Neural progenitor cell (in vitro differentiated cells): ENCODE results near the gene AK5. TPM values are rescaled to one million over a fixed set of nuclear protein-coding genes. Genes with fewer than 3 reads are reported as not detected.

Experiments
- DNase-seq: peaks from one replicate; pipeline ENCODE4 v3.0.0-alpha.2; 2016; ENCODE audit warnings: low spot score
- H2AFZ ChIP-seq: fragments of 200-600 bp; sonication (generic); replicated peaks from 2 replicates; pipeline ENCODE4 v1.6.1; 2016; ENCODE audit warnings: antibody characterized with exemption
- H3F3A ChIP-seq: fragments of 200-600 bp; sonication (generic); 2 replicates; pipeline ENCODE4 v1.6.1; 2016; ENCODE audit warnings: antibody characterized with exemption, low read depth
- H3K27ac ChIP-seq: fragments of 200-600 bp; sonication (generic); 2 replicates; pipeline ENCODE4 v1.5.1; 2016; ENCODE audit warnings: mild to moderate bottlenecking
- H3K27me3 ChIP-seq: fragments of 200-600 bp; sonication (generic); 2 replicates; pipeline ENCODE4 v1.6.1; 2016; ENCODE audit warnings: mild to moderate bottlenecking, moderate library complexity
- H3K36me3 ChIP-seq: fragments of 200-600 bp; sonication (generic); 2 replicates; pipeline ENCODE4 v1.5.1; 2016
- H3K4me1 ChIP-seq: fragments of 200-600 bp; sonication (generic); 2 replicates; pipeline ENCODE4 v1.6.1; 2016; ENCODE audit warnings: mixed run types
- H3K4me2 ChIP-seq: fragments of 200-600 bp; sonication (generic); 2 replicates; pipeline ENCODE4 v1.6.1; 2016
- H3K4me3 ChIP-seq: fragments of 200-600 bp; sonication (generic); 2 replicates; pipeline ENCODE4 v1.5.1; 2016
- H3K79me2 ChIP-seq: fragments of 200-600 bp; sonication (generic); 2 replicates; pipeline ENCODE4 v1.6.1; 2016; ENCODE audit warnings: low read depth
- H3K9ac ChIP-seq: fragments of 200-600 bp; sonication (generic); 2 replicates; pipeline ENCODE4 v1.6.1; 2016
- H3K9me3 ChIP-seq: fragments of 200-600 bp; sonication (generic); 2 replicates; pipeline ENCODE4 v1.5.1; 2016; ENCODE audit warnings: low read depth
- H4K20me1 ChIP-seq: fragments of 200-600 bp; sonication (generic); 2 replicates; pipeline ENCODE4 v1.6.1; 2016; ENCODE audit warnings: low read depth
- H3K27ac Mint-ChIP-seq: 3 replicates; pipeline ENCODE4 v1.8.0; 2021; ENCODE audit warnings: mixed read lengths
- H3K27me3 Mint-ChIP-seq: 2 replicates; pipeline ENCODE4 v1.8.0; 2022; ENCODE audit warnings: low read depth, mild to moderate bottlenecking, inconsistent platforms, moderate library complexity, mixed read lengths; ENCODE audit not compliant: insufficient read depth
- H3K36me3 Mint-ChIP-seq: 3 replicates; pipeline ENCODE4 v1.8.0; 2021; ENCODE audit warnings: mixed read lengths
- H3K4me1 Mint-ChIP-seq: 3 replicates; pipeline ENCODE4 v1.8.0; 2021; ENCODE audit warnings: mixed read lengths
- H3K4me3 Mint-ChIP-seq: 3 replicates; pipeline ENCODE4 v1.8.0; 2021; ENCODE audit warnings: mild to moderate bottlenecking, moderate library complexity, mixed read lengths
- H3K9me3 Mint-ChIP-seq: 3 replicates; pipeline ENCODE4 v1.8.0; 2020; ENCODE audit warnings: mixed read lengths
- EZH2 ChIP-seq: fragments of 200-600 bp; sonication (generic); IDR thresholded peaks from 2 replicates; pipeline ENCODE4 v1.6.1; 2017; ENCODE audit warnings: antibody characterized with exemption, mild to moderate bottlenecking, moderate library complexity
- EZH2phosphoT487 ChIP-seq: fragments of 200-600 bp; sonication (generic); IDR thresholded peaks from 2 replicates; pipeline ENCODE4 v1.6.1; 2017; ENCODE audit warnings: antibody characterized with exemption
- total RNA-seq: library from RNA; depleted of rRNA; stranded (reverse); fragments of >200 nt; gene quantifications from 2 replicates; pipeline ENCODE4 v1.2.3, GENCODE V29; 2015; ENCODE audit warnings: low replicate concordance
- TF ChIP-seq, protein P1 (sequence below): fragments of 200-600 bp; sonication (generic); IDR thresholded peaks from 2 replicates; pipeline ENCODE4 v1.5.1; 2017; ENCODE audit warnings: antibody characterized with exemption, mild to moderate bottlenecking

Gene AK5
- total RNA-seq, 1 donor from 2014 or later = 1.8 TPM

DNA sequence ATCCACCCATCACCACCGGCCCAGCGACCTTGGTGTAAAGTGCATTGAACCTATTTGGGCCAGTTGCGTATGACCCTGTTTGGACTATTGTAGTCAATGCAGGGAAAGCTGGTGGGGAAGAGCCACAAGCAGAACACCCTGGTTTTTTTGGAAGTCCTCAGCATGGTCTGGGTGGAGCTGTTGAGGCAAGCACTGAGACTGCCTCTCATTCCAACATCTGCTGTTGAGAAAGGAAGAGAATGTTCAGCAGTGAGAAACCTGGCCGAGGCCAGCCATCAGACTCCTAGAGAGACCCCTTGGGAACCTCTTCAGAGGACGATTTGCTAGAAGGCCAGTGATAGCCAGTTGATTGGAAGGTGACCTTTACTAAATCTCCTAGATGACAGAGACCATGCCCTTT is 217.6 kb downstream of the AK5 start:
- H3K9me3 ChIP-seq = no peaks in the 10 kb centered on the region
- H3K9ac ChIP-seq = no peak overlapping the region
- H3F3A ChIP-seq = no peaks in the 10 kb centered on the region
- peaks cover 2% of the 10 kb centered on the region for H3K27me3 Mint-ChIP-seq
- no peaks in the 10 kb centered on the region for H3K36me3 ChIP-seq
- no peak overlapping the region for H2AFZ ChIP-seq
- no peak overlapping the region for H3K27ac ChIP-seq
- H3K4me3 Mint-ChIP-seq = no peak overlapping the region
- no peak overlapping the region for H3K27ac Mint-ChIP-seq
- H3K36me3 Mint-ChIP-seq = peaks cover 2% of the 10 kb centered on the region
- no peak for DNase-seq
- H4K20me1 ChIP-seq = no peaks in the 10 kb centered on the region
- TF ChIP-seq EZH2phosphoT487 = no peak
- no peak for TF ChIP-seq EZH2
- TF ChIP-seq, protein P1, sequence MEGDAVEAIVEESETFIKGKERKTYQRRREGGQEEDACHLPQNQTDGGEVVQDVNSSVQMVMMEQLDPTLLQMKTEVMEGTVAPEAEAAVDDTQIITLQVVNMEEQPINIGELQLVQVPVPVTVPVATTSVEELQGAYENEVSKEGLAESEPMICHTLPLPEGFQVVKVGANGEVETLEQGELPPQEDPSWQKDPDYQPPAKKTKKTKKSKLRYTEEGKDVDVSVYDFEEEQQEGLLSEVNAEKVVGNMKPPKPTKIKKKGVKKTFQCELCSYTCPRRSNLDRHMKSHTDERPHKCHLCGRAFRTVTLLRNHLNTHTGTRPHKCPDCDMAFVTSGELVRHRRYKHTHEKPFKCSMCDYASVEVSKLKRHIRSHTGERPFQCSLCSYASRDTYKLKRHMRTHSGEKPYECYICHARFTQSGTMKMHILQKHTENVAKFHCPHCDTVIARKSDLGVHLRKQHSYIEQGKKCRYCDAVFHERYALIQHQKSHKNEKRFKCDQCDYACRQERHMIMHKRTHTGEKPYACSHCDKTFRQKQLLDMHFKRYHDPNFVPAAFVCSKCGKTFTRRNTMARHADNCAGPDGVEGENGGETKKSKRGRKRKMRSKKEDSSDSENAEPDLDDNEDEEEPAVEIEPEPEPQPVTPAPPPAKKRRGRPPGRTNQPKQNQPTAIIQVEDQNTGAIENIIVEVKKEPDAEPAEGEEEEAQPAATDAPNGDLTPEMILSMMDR = no peak
- H3K27me3 ChIP-seq = no peaks in the 10 kb centered on the region
- H3K4me1 ChIP-seq = no peaks in the 10 kb centered on the region
- H3K4me3 ChIP-seq = no peak overlapping the region
- H3K9me3 Mint-ChIP-seq = peaks cover 2% of the 10 kb centered on the region
- H3K4me2 ChIP-seq = no peak overlapping the region
- H3K4me1 Mint-ChIP-seq = no peaks in the 10 kb centered on the region
- H3K79me2 ChIP-seq = no peaks in the 10 kb centered on the region

DNA sequence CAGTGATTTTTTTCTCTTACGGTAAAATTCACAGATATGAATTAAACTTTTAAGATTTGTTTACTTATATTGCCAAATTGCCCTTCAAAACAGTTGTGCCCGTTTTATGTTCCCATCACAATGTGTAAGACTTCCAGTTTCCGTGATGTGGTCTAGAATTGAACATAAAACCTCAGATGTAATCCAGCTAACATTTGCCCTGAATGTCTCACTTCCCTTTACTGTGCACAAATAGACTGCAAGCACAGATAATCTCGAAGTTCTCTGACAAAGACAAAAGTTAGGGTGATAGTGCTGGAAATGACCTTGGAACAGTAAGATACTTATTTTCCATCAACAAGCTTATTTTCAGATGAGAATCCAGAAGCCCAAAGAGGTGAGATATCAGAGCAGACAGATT is 223.2 kb downstream of the AK5 start:
- H3K27ac Mint-ChIP-seq = no peak overlapping the region

GRCh38 chr1:77506771-77507170 is 225.0 kb downstream of the AK5 start:
- no peaks in the 10 kb centered on the region for H3K4me1 Mint-ChIP-seq
- Histone ChIP-seq H3K27ac (no peak overlapping the region), H3K79me2 (no peaks in the 10 kb centered on the region), H4K20me1 (no peaks in the 10 kb centered on the region), H2AFZ (no peak overlapping the region), H3K4me3 (no peak overlapping the region), H3K36me3 (no peaks in the 10 kb centered on the region), H3K4me1 (no peaks in the 10 kb centered on the region), H3K9ac (no peak overlapping the region), H3K4me2 (no peak overlapping the region), H3F3A (no peaks in the 10 kb centered on the region), H3K27me3 (no peaks in the 10 kb centered on the region), H3K9me3 (no peaks in the 10 kb centered on the region)
- no peaks in the 10 kb centered on the region for H3K9me3 Mint-ChIP-seq
- DNase-seq = no peak
- H3K27ac Mint-ChIP-seq = no peak overlapping the region
- no peaks in the 10 kb centered on the region for H3K27me3 Mint-ChIP-seq
- no peak for TF ChIP-seq EZH2
- TF ChIP-seq EZH2phosphoT487 = no peak
- TF ChIP-seq, protein P1 = no peak
- no peak overlapping the region for H3K4me3 Mint-ChIP-seq
- no peaks in the 10 kb centered on the region for H3K36me3 Mint-ChIP-seq

More for the DNA sequence above, 223.2 kb downstream of the AK5 start:
- no peak for DNase-seq
- no peaks in the 10 kb centered on the region for H3K79me2 ChIP-seq
- no peaks in the 10 kb centered on the region for H3K27me3 Mint-ChIP-seq
- no peaks in the 10 kb centered on the region for H3K4me1 Mint-ChIP-seq
- TF ChIP-seq EZH2phosphoT487 (no peak), EZH2 (no peak)
- TF ChIP-seq, protein P1 = no peak
- H3K27me3 ChIP-seq = no peaks in the 10 kb centered on the region
- no peak overlapping the region for H3K9ac ChIP-seq
- H3K4me3 ChIP-seq = no peak overlapping the region
- H3K36me3 ChIP-seq = no peaks in the 10 kb centered on the region
- no peaks in the 10 kb centered on the region for H3F3A ChIP-seq
- H3K4me3 Mint-ChIP-seq = no peak overlapping the region
- no peaks in the 10 kb centered on the region for H3K9me3 ChIP-seq
- H2AFZ ChIP-seq = no peak overlapping the region
- H3K9me3 Mint-ChIP-seq = no peaks in the 10 kb centered on the region
- H3K4me1 ChIP-seq = no peaks in the 10 kb centered on the region
- H3K27ac ChIP-seq = no peak overlapping the region
- H4K20me1 ChIP-seq = no peaks in the 10 kb centered on the region
- H3K36me3 Mint-ChIP-seq = no peaks in the 10 kb centered on the region
- H3K4me2 ChIP-seq = no peak overlapping the region
